Smooth muscle cell (in vitro differentiated cells): ENCODE data around the gene CREB3L2. TPM values are rescaled to one million over a fixed set of nuclear protein-coding genes. Genes with fewer than 3 reads are reported as not detected.

Source experiments
- DNase-seq: peaks from one replicate; lab custom pipeline; 2025; ENCODE audit not compliant: unreplicated experiment; lab: John Stamatoyannopoulos, UW
- H2AFZ ChIP-seq: fragments of 200-600 bp; sonication (generic); 2 replicates; pipeline ENCODE4 v1.6.0; 2016; ENCODE audit warnings: antibody characterized with exemption, low read depth, mild to moderate bottlenecking
- H3F3A ChIP-seq: fragments of 200-600 bp; sonication (generic); 2 replicates; pipeline ENCODE4 v1.6.0; 2017; ENCODE audit warnings: antibody characterized with exemption, low read depth
- H3K27ac ChIP-seq: fragments of 200-600 bp; sonication (generic); 2 replicates; pipeline ENCODE4 v1.5.1; 2016; ENCODE audit warnings: low read depth, mild to moderate bottlenecking
- H3K27me3 ChIP-seq: fragments of 200-600 bp; sonication (generic); 2 replicates; pipeline ENCODE4 v1.6.1; 2016; ENCODE audit warnings: low read depth, mild to moderate bottlenecking
- H3K36me3 ChIP-seq: fragments of 200-600 bp; sonication (generic); 2 replicates; pipeline ENCODE4 v1.5.1; 2016; ENCODE audit warnings: low read depth
- H3K4me1 ChIP-seq: fragments of 200-600 bp; sonication (generic); 2 replicates; pipeline ENCODE4 v1.5.1; 2016; ENCODE audit warnings: low read depth
- H3K4me2 ChIP-seq: fragments of 200-600 bp; sonication (generic); 2 replicates; pipeline ENCODE4 v1.6.0; 2016; ENCODE audit warnings: mild to moderate bottlenecking
- H3K4me3 ChIP-seq: fragments of 200-600 bp; sonication (generic); 2 replicates; pipeline ENCODE4 v1.5.1; 2016; ENCODE audit warnings: mild to moderate bottlenecking
- H3K79me2 ChIP-seq: fragments of 200-600 bp; sonication (generic); 2 replicates; pipeline ENCODE4 v1.6.0; 2016; ENCODE audit warnings: low read depth, mild to moderate bottlenecking
- H3K9ac ChIP-seq: fragments of 200-600 bp; sonication (generic); 2 replicates; pipeline ENCODE4 v1.6.0; 2016; ENCODE audit warnings: low read depth
- H3K9me3 ChIP-seq: fragments of 200-600 bp; sonication (generic); replicated peaks from 2 replicates; pipeline ENCODE4 v1.5.1; 2016; ENCODE audit warnings: low read depth
- H4K20me1 ChIP-seq: fragments of 200-600 bp; sonication (generic); 2 replicates; pipeline ENCODE4 v1.6.0; 2016; ENCODE audit warnings: low read depth
- CTCF ChIP-seq: fragments of 200-600 bp; sonication (generic); IDR thresholded peaks from 2 replicates; pipeline ENCODE4 v1.5.1; 2017; ENCODE audit warnings: borderline replicate concordance, mild to moderate bottlenecking, antibody characterized with exemption; ENCODE audit not compliant: insufficient read depth, poor library complexity, severe bottlenecking
- WGBS: methylation state at CpG from one replicate; pipeline ENCODE4 v1.1.7; 2016; ENCODE audit warnings: low lambda C conversion rate; 5-methylcytosine and 5-hydroxymethylcytosine counted together
- polyA plus RNA-seq: library from polyadenylated mRNA; unstranded; fragments of >200 nt; fragmentation: Nextera tagmentation; extraction: Ambion mirVana; gene quantifications from 2 replicates; pipeline ENCODE4 v1.2.1, GENCODE V29; 2016
- total RNA-seq: library from RNA; depleted of rRNA; stranded (reverse); fragments of >200 nt; gene quantifications from 2 replicates; pipeline ENCODE4 v1.2.3, GENCODE V29; 2014

Gene CREB3L2
- total and polyA plus RNA-seq, 2 experiments from 2014 or later = 27.4 to 69.1 TPM

GRCh38 chr7:137967143-137968018 is 34.5 kb downstream of the CREB3L2 start:
- no peak overlapping the region for H3K4me3 ChIP-seq
- H3F3A ChIP-seq = peaks cover 14% of the 10 kb centered on the region
- peaks cover 26% of the 10 kb centered on the region for H3K4me1 ChIP-seq
- H3K9ac ChIP-seq = no peak overlapping the region
- H3K27me3 ChIP-seq = no peaks in the 10 kb centered on the region
- no peak overlapping the region for H2AFZ ChIP-seq
- 36% methylated on average over 12 of the region's 12 CpGs for WGBS
- peaks cover 61% of the 10 kb centered on the region for H4K20me1 ChIP-seq
- no peak for DNase-seq
- H3K27ac ChIP-seq = peak overlapping the region; percentile 80
- H3K4me2 ChIP-seq = peak overlapping the region; percentile 56
- no peak for TF ChIP-seq CTCF
- H3K9me3 ChIP-seq = no peaks in the 10 kb centered on the region
- no peaks in the 10 kb centered on the region for H3K36me3 ChIP-seq
- peaks cover 88% of the 10 kb centered on the region for H3K79me2 ChIP-seq

- H4K20me1 ChIP-seq = peaks cover 63% of the 10 kb centered on the region
- H3K9ac ChIP-seq = no peak overlapping the region
- H3K4me2 ChIP-seq = no peak overlapping the region
- peaks cover 26% of the 10 kb centered on the region for H3K4me1 ChIP-seq
- peaks cover 14% of the 10 kb centered on the region for H3F3A ChIP-seq
- peaks cover 88% of the 10 kb centered on the region for H3K79me2 ChIP-seq
- no peaks in the 10 kb centered on the region for H3K9me3 ChIP-seq
- no peak for TF ChIP-seq CTCF
- no peak for DNase-seq
- peak overlapping the region; percentile 80 for H3K27ac ChIP-seq
- H3K27me3 ChIP-seq = no peaks in the 10 kb centered on the region
- H2AFZ ChIP-seq = no peak overlapping the region
- no peak overlapping the region for H3K4me3 ChIP-seq
- 87% methylated on average over 4 of the region's 4 CpGs for WGBS
- H3K36me3 ChIP-seq = no peaks in the 10 kb centered on the region
Observed at GRCh38 chr7:137966641-137967142, 35.2 kb downstream of the CREB3L2 start.

- H3K4me1 ChIP-seq = peaks cover 26% of the 10 kb centered on the region
Observed at GRCh38 chr7:137965942-137966640, 35.8 kb downstream of the CREB3L2 start.

More at GRCh38 chr7:137965942-137966640, 35.8 kb downstream of the CREB3L2 start:
- H3F3A ChIP-seq = peaks cover 14% of the 10 kb centered on the region
- no peaks in the 10 kb centered on the region for H3K9me3 ChIP-seq
- DNase-seq = no peak
- H3K27me3 ChIP-seq = no peaks in the 10 kb centered on the region
- no peaks in the 10 kb centered on the region for H3K36me3 ChIP-seq
- no peak overlapping the region for H3K4me2 ChIP-seq
- no peak for TF ChIP-seq CTCF
- H3K27ac ChIP-seq = peak overlapping the region; percentile 80
- WGBS = 65% methylated on average over 2 of the region's 2 CpGs
- H2AFZ ChIP-seq = no peak overlapping the region
- H4K20me1 ChIP-seq = peaks cover 69% of the 10 kb centered on the region
- H3K4me3 ChIP-seq = no peak overlapping the region
- H3K9ac ChIP-seq = no peak overlapping the region
- peaks cover 90% of the 10 kb centered on the region for H3K79me2 ChIP-seq
